ENCODE measurements around the gene CNTNAP5.
A peak's percentile ranks its signal among the peaks of the same experiment; 100 is the strongest.

Gene CNTNAP5

DNA sequence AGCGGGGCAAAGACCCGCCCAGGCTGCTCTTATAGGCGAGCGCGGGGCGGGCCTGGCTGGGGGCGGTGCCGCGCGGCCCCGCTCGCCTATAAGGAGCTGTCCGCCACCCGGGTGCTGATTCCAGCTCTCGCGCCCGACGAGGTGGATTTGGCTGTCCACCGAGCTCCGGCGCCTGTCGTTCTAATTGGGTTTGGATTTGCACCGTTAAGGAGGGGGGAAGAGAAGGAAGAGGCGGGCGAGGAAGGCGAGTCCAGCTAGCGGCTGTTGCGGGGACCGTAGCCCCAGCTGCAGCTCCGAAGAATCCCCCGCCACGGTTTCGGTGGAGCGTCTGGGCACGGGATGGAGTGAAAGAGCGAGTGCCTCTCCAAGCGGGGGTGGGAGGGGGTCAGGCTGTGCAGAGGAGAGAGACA lies at the start of gene CNTNAP5:
Gene CNTNAP5, plus strand, starts transcription at position 117 of the 410 bp plus-strand sequence. CDS start 364 bp downstream, outside the sequence.
- DNase-seq, result peak; percentile 72

GRCh38 chr2:123976054-123976648 lies 48.9 kb upstream of the CNTNAP5 start:
- DNase-seq, result no peak

DNA sequence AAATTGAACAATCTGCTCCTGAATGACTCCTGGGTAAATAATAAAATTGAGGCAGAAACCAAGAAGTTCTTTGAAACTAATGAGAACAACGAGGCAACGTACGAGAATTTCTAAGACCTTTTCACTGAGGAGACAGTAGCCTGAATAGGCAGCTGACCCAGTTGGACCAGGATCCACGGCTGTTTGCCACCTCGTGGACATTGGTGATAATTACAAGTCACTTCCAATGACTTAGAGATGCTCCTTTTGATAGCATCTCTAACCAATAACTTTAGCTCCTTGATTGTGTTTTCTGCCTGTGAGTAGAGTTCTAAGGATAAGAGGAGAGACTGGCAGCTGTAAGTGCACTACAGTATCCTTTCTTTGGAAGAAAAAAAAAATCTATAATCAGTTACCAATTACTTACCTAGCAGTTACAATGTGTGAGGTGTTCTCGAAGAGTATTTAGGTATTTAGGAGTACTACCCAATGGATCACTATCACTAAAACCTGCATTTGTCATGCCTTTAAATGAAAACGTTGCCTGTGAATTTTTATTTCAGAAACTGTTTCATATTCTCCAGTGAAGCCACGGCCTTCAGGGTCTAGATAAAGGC lies 31.3 kb upstream of the CNTNAP5 start:
- DNase-seq, result no peak

- no peak for DNase-seq
These were observed 25.4 kb upstream of the CNTNAP5 start for GRCh38 chr2:123999681-124000080.

DNA sequence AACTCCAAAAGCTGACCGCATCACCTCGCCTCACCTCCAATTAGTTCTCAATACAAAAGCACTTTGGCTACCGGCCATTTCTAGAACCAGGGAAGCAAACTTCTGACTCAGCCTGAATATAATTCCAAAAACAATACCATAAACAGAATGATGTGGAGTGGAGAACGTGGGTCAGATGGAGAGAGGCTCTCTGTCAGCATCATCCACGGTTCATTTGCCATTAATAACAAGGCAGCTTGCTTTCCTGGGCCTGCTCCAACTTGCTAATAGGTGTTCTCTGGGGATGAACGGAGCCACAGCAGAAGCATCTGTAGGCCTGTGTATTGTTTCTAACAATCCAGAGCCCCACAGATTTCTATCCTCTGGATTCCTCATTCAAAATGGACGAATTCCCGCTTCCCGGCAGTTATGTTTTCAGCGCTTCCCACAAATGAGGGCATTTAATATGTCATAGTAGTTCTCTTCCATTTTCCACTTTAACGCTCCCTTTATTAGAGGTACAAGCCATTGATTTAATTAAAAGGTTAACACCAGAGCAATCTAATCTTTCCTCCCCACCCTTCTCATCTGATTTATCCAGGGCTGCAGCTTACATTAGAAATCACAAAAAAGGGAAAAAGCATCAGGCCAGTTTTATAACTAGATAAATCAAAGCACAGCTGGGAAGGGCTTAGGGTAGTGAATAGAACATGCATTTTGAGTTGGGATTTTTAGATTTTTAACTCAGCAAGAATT lies 23.2 kb upstream of the CNTNAP5 start:
- peak; percentile 86 for DNase-seq

- no peak for DNase-seq
These were observed 6.2 kb upstream of the CNTNAP5 start for GRCh38 chr2:124018890-124019289.

DNA sequence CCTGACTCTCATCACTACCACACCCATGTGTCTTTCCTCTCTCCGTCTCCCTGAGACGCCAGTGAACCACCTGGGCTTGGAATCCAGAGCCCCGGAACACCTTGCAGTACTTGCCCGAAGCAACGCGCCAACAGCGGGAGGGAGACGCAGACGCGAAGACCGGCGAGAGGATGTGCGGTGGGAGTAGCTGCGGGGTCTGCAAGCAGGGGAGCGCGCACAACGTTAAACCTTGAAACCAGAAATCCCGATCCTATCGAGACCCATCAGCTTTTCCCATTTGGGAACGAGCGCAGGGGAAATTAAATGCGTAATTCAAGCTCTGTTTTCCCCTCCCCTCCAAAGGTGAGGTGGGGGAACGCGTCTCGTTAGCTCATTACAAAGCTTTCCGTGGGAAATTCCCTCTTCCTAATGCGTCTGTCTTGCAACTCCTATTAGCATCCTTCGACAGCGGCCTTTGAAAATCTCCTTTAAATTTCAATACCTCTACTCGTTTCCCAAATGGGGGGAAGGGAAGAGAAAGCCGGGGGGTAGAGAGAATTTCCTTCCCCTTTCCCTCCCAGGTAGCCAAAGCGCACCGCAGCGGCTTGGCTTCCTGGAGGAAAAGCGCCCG lies 421 bp upstream of the CNTNAP5 start:
- DNase-seq, result no peak

- peak; percentile 54 for DNase-seq
These were observed 876 bp downstream of the CNTNAP5 start for GRCh38 chr2:124025891-124026434.

GRCh38 chr2:124026503-124026902 lies 1.4 kb downstream of the CNTNAP5 start:
- no peak for DNase-seq

DNA sequence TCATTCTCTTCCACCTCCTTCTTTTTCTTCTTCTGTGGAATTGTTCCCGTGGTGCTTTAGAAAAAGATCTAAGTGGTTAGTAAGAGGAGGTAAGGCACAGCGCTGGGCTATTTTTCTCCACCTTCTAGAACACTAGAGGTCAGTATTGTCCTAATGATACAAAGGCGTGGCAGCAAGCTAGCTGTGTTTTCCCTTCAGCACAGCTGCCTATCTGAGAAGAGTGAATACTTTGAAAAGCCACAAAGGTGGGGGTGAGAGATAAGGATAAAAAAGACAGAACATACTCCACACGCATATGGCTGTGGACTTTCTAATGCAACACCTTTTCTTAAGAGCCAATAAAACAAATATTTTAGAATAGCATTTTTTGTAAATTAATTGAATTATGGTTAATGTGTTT lies 2.1 kb downstream of the CNTNAP5 start:
- DNase-seq, result peak; percentile 88

GRCh38 chr2:124032799-124033198 lies 7.7 kb downstream of the CNTNAP5 start:
- no peak for DNase-seq

DNA sequence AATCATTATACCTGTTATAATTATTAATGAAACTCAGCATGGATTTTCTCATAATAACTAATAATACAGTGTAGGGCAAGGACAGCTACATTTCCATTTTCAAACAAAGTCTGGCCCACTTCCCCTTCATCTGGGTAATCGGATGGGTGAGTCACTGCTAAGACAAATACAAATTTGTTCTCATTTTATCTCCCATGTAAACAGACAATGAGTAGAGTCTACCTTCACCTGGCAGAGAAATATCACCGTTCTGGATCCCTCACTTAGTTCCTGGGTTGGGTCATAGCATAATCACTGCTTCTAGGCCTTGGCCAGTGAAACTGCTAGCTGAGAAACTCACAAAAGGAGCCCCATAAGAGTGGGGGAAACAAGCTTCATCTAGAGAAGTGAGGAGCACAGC lies 9.2 kb downstream of the CNTNAP5 start:
- DNase-seq, result peak; percentile 67

- no peak for DNase-seq
These were observed 9.9 kb downstream of the CNTNAP5 start for GRCh38 chr2:124035001-124035400.

DNA sequence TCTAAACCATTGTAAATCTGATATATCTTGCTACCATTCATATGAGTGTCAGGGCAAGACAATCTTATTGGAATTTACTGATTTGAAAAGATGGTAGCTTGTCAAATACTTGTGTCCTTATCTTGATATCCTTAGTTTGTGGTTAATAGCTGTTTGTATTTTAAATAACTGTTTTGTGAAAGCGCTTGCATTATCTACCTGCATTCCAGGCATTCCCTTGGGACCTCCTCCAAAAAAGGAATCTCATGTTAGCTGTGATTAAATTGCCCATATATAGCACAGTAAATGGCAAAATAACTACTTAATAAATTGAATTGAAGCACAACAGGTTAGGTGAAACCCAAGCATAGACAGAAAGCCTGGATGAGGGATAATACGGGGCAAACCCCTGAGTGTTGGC lies 13.9 kb downstream of the CNTNAP5 start:
- no peak for DNase-seq

GRCh38 chr2:124039762-124040291 lies 14.7 kb downstream of the CNTNAP5 start:
- peak; percentile 85 for DNase-seq

DNA sequence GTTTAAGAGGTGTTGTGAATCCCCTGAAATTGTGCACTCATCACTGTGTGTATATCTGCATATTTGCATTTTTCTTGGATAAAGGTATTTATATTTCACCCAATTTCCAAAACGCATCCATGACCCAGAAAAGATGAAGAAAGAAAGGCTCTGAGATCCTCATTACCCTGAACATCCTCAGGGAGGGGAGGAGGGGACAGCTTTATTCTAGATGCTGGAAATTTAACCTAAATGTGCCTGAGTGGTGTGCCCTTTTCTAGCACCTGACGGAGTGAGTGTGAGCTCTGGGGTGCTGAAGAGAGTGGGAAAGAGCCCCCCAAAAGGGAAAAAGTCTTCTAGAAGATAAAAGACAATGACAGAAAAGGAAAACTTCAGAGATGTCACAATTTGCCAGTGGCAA lies 20.8 kb downstream of the CNTNAP5 start:
- DNase-seq, result no peak

DNA sequence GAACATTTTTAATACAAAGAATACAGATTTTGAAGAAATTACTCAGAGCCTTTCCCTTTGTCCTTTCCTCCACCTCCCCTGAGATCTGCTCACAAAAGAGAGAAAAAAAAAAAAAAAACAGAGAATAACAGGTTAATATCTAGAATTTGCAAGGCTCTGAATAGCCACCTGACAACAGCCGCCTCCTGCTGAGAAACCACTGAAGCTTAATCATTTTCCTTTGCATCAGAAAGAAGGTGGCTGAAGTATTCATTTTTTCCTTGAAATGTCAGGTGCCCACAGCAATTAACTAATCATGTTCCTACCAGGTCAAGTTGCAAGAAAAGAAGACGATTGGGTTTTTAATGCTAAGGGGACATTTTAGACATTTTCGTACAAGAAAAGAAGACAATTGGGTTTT lies 21.2 kb downstream of the CNTNAP5 start:
- DNase-seq, result no peak

DNA sequence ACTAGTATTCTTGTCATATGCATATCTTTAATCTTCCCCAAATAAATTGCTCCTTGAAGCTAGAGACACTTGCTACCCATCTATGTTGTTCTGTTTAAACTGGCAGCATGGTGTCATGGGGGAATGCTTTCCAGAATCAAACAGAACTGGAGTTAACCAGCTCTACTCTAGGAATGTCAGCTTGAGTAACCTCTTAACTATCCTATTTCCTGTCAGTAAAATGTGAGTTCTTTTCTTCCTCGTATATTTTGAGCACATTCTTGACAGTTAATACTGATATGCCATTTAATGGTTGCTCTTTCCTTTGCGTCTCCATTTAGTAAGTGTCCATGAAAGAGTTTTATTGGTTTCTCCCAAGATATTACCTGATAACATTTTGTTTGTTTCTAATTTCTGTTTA lies 23.0 kb downstream of the CNTNAP5 start:
- DNase-seq, result no peak

- no peak for DNase-seq
These were observed 23.6 kb downstream of the CNTNAP5 start for GRCh38 chr2:124048664-124049063.

GRCh38 chr2:124049136-124049535 lies 24.0 kb downstream of the CNTNAP5 start:
- no peak for DNase-seq

DNA sequence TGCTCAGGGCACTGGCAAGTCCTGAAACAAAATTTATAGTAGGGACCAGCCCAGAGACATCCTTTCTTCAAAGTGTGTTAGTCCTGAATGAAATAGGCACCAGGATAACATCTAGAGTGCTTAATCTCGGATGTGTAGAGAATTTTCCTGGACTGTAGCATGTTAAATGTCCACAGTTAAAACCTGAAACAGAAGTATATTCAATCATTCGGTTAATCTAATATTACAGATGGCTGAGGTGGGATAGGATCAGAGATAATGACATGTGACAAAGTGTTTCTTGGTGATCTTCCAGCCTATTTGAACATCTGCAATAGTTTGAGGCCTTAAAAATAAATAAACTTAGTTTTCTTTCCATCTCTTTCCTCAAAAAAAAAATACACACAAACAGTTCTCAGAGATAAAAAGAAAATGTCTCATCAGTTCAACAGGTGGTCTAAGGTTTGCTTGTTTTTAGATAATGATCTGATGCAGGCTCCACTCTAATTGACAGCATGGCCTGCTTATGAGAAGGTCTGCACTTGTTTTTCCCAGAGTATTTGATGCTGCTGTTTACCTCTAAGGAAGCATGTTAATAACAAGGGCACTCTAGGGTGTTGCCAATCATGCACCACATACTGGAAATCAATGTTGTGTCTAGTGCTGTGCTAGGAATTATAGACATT lies 25.9 kb downstream of the CNTNAP5 start:
- DNase-seq, result no peak

- DNase-seq, result no peak
These were observed 28.7 kb downstream of the CNTNAP5 start for GRCh38 chr2:124053796-124054195.

GRCh38 chr2:124063596-124063995 lies 38.5 kb downstream of the CNTNAP5 start:
- no peak for DNase-seq

All from DMS153 (cell line).